Stimulated activated effector memory CD8-positive, alpha-beta T cell treated with anti-CD3 and anti-CD28 coated beads, Interleukin-12 subunit alpha, Interleukin-12 subunit beta, amount 100 ng/mL, for 72 hours (primary cell): ENCODE results near the gene HAGHL.

Source experiments
- ATAC-seq: fragments of 150-1000 bp; cut with Tn5 transposase; 2 replicates; pipeline ENCODE4 v1.10.0; 2021
- DNase-seq, 2 donors: peaks; one replicate each; pipeline ENCODE4 v3.0.0; 2021 to 2022; ENCODE audit warnings: low spot score in 2 of 2
- H3K27ac Mint-ChIP-seq: one replicate; pipeline ENCODE4 v1.8.0; 2022; ENCODE audit warnings: mild to moderate bottlenecking, mixed read lengths
- H3K36me3 Mint-ChIP-seq: one replicate; pipeline ENCODE4 v1.8.0; 2022; ENCODE audit warnings: mild to moderate bottlenecking, mixed read lengths
- H3K4me1 Mint-ChIP-seq: one replicate; pipeline ENCODE4 v1.8.0; 2022; ENCODE audit warnings: mixed read lengths
- H3K4me3 Mint-ChIP-seq: one replicate; pipeline ENCODE4 v1.8.0; 2022; ENCODE audit warnings: mild to moderate bottlenecking, mixed read lengths
- H3K9me3 Mint-ChIP-seq: one replicate; pipeline ENCODE4 v1.8.0; 2022; ENCODE audit warnings: mixed read lengths

The HAGHL gene

GRCh38 chr16:729768-730665 lies 3.1 kb downstream of the HAGHL start:
- Mint-ChIP-seq H3K27ac (no peak overlapping the region), H3K36me3 (peaks cover 22% of the 10 kb centered on the region), H3K4me1 (peaks cover 4% of the 10 kb centered on the region), H3K9me3 (no peaks in the 10 kb centered on the region), H3K4me3 (no peak overlapping the region)
- no peak for DNase-seq
- ATAC-seq, result no peak

GRCh38 chr16:730666-731509 lies 4.0 kb downstream of the HAGHL start:
- Mint-ChIP-seq H3K4me1 (peaks cover 10% of the 10 kb centered on the region), H3K4me3 (no peak overlapping the region), H3K27ac (no peak overlapping the region), H3K9me3 (no peaks in the 10 kb centered on the region), H3K36me3 (peaks cover 31% of the 10 kb centered on the region)
- DNase-seq (peak in 1 of 2 donors; percentile 52), ATAC-seq (no peak)

GRCh38 chr16:732332-732731 lies 5.4 kb downstream of the HAGHL start:
- Mint-ChIP-seq H3K9me3 (no peaks in the 10 kb centered on the region), H3K27ac (no peak overlapping the region), H3K36me3 (peaks cover 46% of the 10 kb centered on the region), H3K4me1 (peaks cover 16% of the 10 kb centered on the region), H3K4me3 (no peak overlapping the region)
- no peak for DNase-seq
- no peak for ATAC-seq

- no peak for ATAC-seq
- H3K27ac Mint-ChIP-seq, result no peak overlapping the region
Measured at GRCh38 chr16:732936-733335, 6.0 kb downstream of the HAGHL start.

GRCh38 chr16:733382-734207 lies 6.7 kb downstream of the HAGHL start:
- Mint-ChIP-seq H3K4me3 (no peak overlapping the region), H3K9me3 (no peaks in the 10 kb centered on the region), H3K36me3 (peaks cover 58% of the 10 kb centered on the region), H3K27ac (no peak overlapping the region), H3K4me1 (peaks cover 16% of the 10 kb centered on the region)
- DNase-seq, result peak in 1 of 2 donors; percentile 60
- ATAC-seq, result no peak

More at GRCh38 chr16:732936-733335, 6.0 kb downstream of the HAGHL start:
- peaks cover 16% of the 10 kb centered on the region for H3K4me1 Mint-ChIP-seq
- DNase-seq, result no peak
- H3K36me3 Mint-ChIP-seq, result peaks cover 52% of the 10 kb centered on the region
- no peaks in the 10 kb centered on the region for H3K9me3 Mint-ChIP-seq
- no peak overlapping the region for H3K4me3 Mint-ChIP-seq

- Mint-ChIP-seq H3K4me3 (no peak overlapping the region), H3K27ac (no peak overlapping the region), H3K36me3 (peaks cover 65% of the 10 kb centered on the region), H3K9me3 (no peaks in the 10 kb centered on the region), H3K4me1 (peaks cover 22% of the 10 kb centered on the region)
- DNase-seq (no peak), ATAC-seq (no peak)
Measured at GRCh38 chr16:734208-734980, 7.5 kb downstream of the HAGHL start.

GRCh38 chr16:734981-735881 lies 8.3 kb downstream of the HAGHL start:
- Mint-ChIP-seq H3K4me1 (peaks cover 30% of the 10 kb centered on the region), H3K27ac (peak overlapping the region; percentile 65), H3K36me3 (peaks cover 65% of the 10 kb centered on the region), H3K4me3 (peak overlapping the region; percentile 60), H3K9me3 (no peaks in the 10 kb centered on the region)
- DNase-seq (no peak), ATAC-seq (no peak)

GRCh38 chr16:735982-736453 lies 9.1 kb downstream of the HAGHL start:
- peak overlapping the region; percentile 60 for H3K4me3 Mint-ChIP-seq
- H3K27ac Mint-ChIP-seq, result peak overlapping the region; percentile 65
- DNase-seq, result peak in 1 of 2 donors; percentile 86
- H3K36me3 Mint-ChIP-seq, result peaks cover 66% of the 10 kb centered on the region
- no peaks in the 10 kb centered on the region for H3K9me3 Mint-ChIP-seq
- peaks cover 30% of the 10 kb centered on the region for H3K4me1 Mint-ChIP-seq
- ATAC-seq, result peak; percentile 87

- peaks cover 30% of the 10 kb centered on the region for H3K4me1 Mint-ChIP-seq
- H3K9me3 Mint-ChIP-seq, result no peaks in the 10 kb centered on the region
- H3K27ac Mint-ChIP-seq, result no peak overlapping the region
- H3K36me3 Mint-ChIP-seq, result peaks cover 66% of the 10 kb centered on the region
- no peak for ATAC-seq
- DNase-seq, result no peak
- peak overlapping the region; percentile 60 for H3K4me3 Mint-ChIP-seq
Measured at GRCh38 chr16:736936-737481, 10.1 kb downstream of the HAGHL start.

GRCh38 chr16:739560-740458 lies 12.9 kb downstream of the HAGHL start:
- Mint-ChIP-seq H3K4me3 (peak overlapping the region; percentile 72), H3K27ac (peak overlapping the region; percentile 17), H3K36me3 (peaks cover 51% of the 10 kb centered on the region), H3K4me1 (peaks cover 30% of the 10 kb centered on the region), H3K9me3 (no peaks in the 10 kb centered on the region)
- DNase-seq, result no peak
- no peak for ATAC-seq

- peaks cover 25% of the 10 kb centered on the region for H3K4me1 Mint-ChIP-seq
- no peaks in the 10 kb centered on the region for H3K9me3 Mint-ChIP-seq
- ATAC-seq, result no peak
- peak in 1 of 2 donors; percentile 58 for DNase-seq
- H3K27ac Mint-ChIP-seq, result peak overlapping the region; percentile 17
- peak overlapping the region; percentile 72 for H3K4me3 Mint-ChIP-seq
- H3K36me3 Mint-ChIP-seq, result peaks cover 45% of the 10 kb centered on the region
Measured at GRCh38 chr16:740459-740763, 13.5 kb downstream of the HAGHL start.

GRCh38 chr16:740764-741505 lies 14.0 kb downstream of the HAGHL start, which contains the start of gene CIAO3:
Gene CIAO3 (minus strand): TSS chr16:740997. CDS start chr16:740985, 12 bp downstream.
- Mint-ChIP-seq H3K9me3 (no peaks in the 10 kb centered on the region), H3K27ac (peak within 1 kb of the TSS; percentile 17), H3K4me3 (peak within 1 kb of the TSS; percentile 72), H3K4me1 (peaks cover 20% of the 10 kb centered on the region), H3K36me3 (peaks cover 40% of the 10 kb centered on the region)
- ATAC-seq (peak; percentile 80), DNase-seq (peak; percentile 98 to 100)
